GM12878 (cell line): ENCODE data around the gene ANKRD11.
"Not testable (repeated sequence)": the region's sequence is repeated elsewhere in the genome, so short reads cannot be mapped to it uniquely, and the experiment has no call there.

ENCODE experiments used
- JUND ChIP-seq: IDR thresholded peaks from 2 replicates; pipeline ENCODE4 v1.6.1; 2012; ENCODE audit warnings: low read depth, mild to moderate bottlenecking, low read length, improper control_type of control experiment, moderate library complexity
- POLR2A ChIP-seq: IDR thresholded peaks from 2 replicates; pipeline ENCODE4 v1.6.1; 2011; ENCODE audit warnings: low read depth, mild to moderate bottlenecking, low read length
- YY1 ChIP-seq: IDR thresholded peaks from 2 replicates; pipeline ENCODE4 v1.6.1; 2011; ENCODE audit warnings: low read depth, mild to moderate bottlenecking, low read length
- ZNF274 ChIP-seq: IDR thresholded peaks from one replicate; pipeline ENCODE4 v1.8.0; 2011; ENCODE audit not compliant: insufficient read length, insufficient read depth

DNA sequence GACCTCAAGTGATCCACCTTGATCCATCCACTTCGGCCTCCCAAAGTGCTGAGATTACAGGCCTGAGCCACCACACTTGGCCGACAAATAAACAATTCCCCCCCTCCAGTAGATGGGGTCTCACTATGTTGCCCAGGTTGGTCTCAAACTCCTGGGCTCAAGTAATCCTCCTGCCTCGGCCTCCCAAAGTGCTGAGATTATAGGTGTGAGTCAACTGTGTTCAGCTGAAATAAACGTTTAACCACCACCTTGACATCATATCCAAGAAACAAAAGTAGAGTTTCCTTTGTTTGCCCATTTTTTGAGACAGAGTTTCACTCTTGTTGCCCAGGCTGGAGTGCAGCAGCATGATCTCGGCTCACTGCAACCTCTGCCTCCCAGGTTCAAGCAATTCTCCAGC lies 107.8 kb downstream of the ANKRD11 start:
- TF ChIP-seq ZNF274, YY1, JUND, POLR2A: not testable (repeated sequence)
